Measurements from ENCODE around the gene TSPAN14.
A peak's percentile ranks its signal among the peaks of the same experiment; 100 is the strongest.

Gene TSPAN14

GRCh38 chr10:80453842-80454512 lies at the start of gene TSPAN14:
TSS of gene TSPAN14 (plus strand) at chr10:80454310. CDS start at chr10:80489234, 34,924 bp downstream.
- in situ Hi-C loops (cut with MboI; ENCODE audit: low sequenced_read_pairs, unreplicated experiment) = loop anchor here (5.0 to 10.0 kb wide), 2 partner anchors 48 to 141 kb away; no protein-coding TSS in a partner anchor
- no peak for TF ChIP-seq CTCF (IDR thresholded peaks at IDR 0.05; ENCODE audit: borderline replicate concordance, control extremely low read depth, extremely low read depth, insufficient read depth, missing control alignments)
- DNase-seq (ENCODE audit: low spot score) = peak; percentile 93

- no peak for DNase-seq (ENCODE audit: low spot score)
- TF ChIP-seq CTCF (IDR thresholded peaks at IDR 0.05; ENCODE audit: borderline replicate concordance, control extremely low read depth, extremely low read depth, insufficient read depth, missing control alignments) = no peak
- in situ Hi-C loops (cut with MboI; ENCODE audit: low sequenced_read_pairs, unreplicated experiment) = no loop called here
Measured at GRCh38 chr10:80405035-80405434, 49.1 kb upstream of the TSPAN14 start.

GRCh38 chr10:80405626-80406025 lies 48.5 kb upstream of the TSPAN14 start:
- TF ChIP-seq CTCF (IDR thresholded peaks at IDR 0.05; ENCODE audit: borderline replicate concordance, control extremely low read depth, extremely low read depth, insufficient read depth, missing control alignments) = no peak
- in situ Hi-C loops (cut with MboI; ENCODE audit: low sequenced_read_pairs, unreplicated experiment) = no loop called here
- no peak for DNase-seq (ENCODE audit: low spot score)

- DNase-seq (ENCODE audit: low spot score) = no peak
- TF ChIP-seq CTCF (IDR thresholded peaks at IDR 0.05; ENCODE audit: borderline replicate concordance, control extremely low read depth, extremely low read depth, insufficient read depth, missing control alignments) = no peak
- in situ Hi-C loops (cut with MboI; ENCODE audit: low sequenced_read_pairs, unreplicated experiment) = no loop called here
Measured at GRCh38 chr10:80406204-80406603, 47.9 kb upstream of the TSPAN14 start.

- DNase-seq (ENCODE audit: low spot score) = no peak
Measured at GRCh38 chr10:80407812-80408241, 46.3 kb upstream of the TSPAN14 start.

More at GRCh38 chr10:80407812-80408241, 46.3 kb upstream of the TSPAN14 start:
- in situ Hi-C loops (cut with MboI; ENCODE audit: low sequenced_read_pairs, unreplicated experiment) = no loop called here
- TF ChIP-seq CTCF (IDR thresholded peaks at IDR 0.05; ENCODE audit: borderline replicate concordance, control extremely low read depth, extremely low read depth, insufficient read depth, missing control alignments) = no peak

Data from GM13976 (cell line).